Activated T-helper 1 cell treated with Interleukin-2 at 50 U/mL for 16 hours (primary cell): ENCODE data around the gene USP10.
"Not testable (repeated sequence)": the region's sequence is repeated elsewhere in the genome, so short reads cannot be mapped to it uniquely, and the experiment has no call there.

Experiments used
- DNase-seq: peaks from one replicate; pipeline ENCODE4 v3.0.0-alpha.2; 2020; ENCODE audit warnings: low read depth

USP10 gene

DNA sequence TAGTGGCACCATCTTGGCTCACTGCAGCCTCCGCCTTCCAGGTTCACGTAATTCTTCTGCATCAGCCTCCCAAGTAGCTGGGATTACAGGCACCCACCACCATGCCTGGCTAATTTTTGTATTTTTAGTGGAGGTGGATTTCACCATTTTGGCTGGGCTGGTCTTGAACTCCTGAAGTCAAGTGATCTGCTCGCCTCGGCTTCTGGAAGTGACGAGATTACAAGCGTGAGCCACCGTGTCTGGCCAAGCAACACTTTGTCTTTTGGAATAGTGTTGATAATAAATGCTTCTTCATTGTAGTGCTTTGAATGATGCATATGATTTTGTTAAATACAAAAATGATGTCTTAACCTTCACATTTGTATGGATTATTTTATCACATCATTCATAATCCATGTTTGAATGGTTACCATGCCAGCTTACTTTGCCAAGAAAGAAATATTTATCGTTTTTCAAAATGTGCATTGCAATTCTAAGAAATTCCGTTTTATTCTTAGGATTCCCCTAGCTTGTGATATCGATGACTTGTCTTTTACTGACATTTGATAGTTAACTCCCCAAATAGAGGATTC is 29.1 kb downstream of the USP10 start:
- DNase-seq = no peak

DNA sequence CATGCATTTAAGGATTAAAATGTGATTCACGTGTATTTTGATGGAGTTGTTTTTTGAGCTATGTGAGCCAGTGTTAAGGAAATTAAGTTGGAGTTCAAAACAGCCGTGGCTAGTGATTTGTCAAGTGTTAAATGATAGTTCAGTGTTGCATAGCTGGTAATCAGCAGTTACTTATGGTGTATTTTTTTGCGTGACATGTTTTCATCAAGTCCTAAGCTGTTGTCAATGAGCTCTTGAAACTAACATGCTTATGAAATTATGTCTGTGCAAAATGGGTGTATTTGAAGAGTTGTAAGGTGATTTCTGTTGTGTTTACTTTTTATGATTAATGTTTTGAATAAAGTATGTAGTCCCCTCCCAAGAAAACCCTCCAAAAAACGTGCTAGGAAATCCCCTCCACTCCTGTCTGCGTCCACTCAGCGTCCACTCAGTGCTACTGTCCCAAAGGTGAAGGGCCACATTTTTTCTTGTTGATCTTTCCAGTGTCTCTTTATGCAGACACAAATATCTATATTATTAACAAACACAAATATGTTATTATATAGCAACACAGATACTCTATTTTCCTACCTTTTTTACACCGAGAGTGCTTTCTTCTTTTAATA is 30.0 kb downstream of the USP10 start:
- DNase-seq = no peak

DNA sequence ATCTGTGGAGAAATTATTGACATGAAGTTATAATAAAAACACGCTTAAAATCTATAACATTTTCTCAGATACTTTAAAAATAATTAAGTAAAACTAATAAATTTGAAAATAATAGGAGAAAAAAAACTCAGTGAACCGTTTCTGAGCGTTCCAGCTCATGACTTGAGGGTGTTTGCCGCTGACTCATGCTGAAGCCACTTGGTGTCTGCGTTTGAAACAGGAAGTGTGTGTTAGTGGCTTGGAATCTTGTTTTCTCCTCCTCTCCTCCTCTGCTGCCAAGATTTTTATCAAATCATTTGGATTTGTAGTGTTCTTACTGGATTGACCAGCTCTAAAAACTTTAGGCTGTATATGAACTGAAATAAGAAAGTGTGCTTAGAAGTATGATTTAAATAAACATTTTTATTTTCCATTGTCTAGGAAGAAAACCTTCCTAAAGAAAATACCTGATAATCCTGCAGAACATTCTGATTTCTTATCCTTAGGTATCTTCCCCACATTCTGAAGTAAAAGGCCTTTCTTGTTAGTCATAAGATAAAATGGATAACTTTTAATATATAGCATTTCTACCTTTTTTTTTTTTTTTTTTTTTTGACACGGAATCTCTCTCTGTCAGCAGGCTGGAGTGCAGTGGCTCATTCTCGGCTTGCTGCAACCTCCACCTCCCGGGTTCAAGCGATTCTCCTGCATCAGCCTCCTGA is 30.8 kb downstream of the USP10 start:
- no peak for DNase-seq

DNA sequence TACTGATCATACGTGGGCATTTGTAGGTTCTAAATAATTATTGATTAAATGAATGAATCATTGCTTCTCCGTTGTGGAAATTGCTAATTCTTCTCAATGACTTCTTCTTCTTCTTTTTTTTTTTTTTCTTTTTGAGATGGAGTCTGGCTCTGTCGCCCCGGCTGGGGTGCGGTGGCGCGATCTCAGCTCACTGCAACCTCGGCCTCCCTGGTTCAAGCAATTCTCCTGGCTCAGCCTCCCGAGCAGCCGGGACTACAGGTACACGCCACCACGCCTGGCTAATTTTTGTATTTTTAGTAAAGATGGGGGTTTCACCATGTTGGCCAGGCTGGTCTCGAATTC is 32.5 kb downstream of the USP10 start:
- DNase-seq = not testable (repeated sequence)

DNA sequence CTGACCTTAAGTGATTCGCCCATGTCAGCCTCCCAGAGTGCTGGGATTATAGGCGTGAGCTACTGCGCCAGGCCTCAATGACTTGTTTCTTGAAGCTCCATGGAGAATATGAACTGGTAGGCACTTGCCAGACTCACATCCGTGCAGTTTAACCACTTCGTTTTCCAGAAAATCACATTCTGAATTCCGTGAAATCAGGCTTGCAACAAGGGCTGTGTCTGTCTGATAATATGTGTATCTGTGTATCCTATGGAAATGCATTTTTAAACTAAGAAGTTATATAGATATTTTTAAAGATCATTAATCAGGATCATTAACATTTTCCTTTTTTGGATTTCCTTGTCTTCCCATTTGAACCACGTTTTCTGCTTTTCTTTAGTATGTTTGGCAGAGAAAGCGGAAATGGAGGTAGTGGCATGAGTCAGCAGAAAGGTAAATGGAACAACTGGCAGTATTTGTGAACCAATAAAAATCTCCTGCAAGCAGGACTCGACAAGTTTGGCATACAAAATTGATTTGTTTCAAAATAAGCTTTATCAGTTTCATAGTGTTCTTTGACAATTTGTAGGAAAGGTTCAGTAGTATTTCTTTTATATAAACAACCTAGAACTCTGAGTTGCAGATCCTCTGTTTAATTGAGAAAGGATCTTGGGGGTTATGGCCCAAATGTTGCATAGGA is 33.0 kb downstream of the USP10 start:
- DNase-seq = no peak

DNA sequence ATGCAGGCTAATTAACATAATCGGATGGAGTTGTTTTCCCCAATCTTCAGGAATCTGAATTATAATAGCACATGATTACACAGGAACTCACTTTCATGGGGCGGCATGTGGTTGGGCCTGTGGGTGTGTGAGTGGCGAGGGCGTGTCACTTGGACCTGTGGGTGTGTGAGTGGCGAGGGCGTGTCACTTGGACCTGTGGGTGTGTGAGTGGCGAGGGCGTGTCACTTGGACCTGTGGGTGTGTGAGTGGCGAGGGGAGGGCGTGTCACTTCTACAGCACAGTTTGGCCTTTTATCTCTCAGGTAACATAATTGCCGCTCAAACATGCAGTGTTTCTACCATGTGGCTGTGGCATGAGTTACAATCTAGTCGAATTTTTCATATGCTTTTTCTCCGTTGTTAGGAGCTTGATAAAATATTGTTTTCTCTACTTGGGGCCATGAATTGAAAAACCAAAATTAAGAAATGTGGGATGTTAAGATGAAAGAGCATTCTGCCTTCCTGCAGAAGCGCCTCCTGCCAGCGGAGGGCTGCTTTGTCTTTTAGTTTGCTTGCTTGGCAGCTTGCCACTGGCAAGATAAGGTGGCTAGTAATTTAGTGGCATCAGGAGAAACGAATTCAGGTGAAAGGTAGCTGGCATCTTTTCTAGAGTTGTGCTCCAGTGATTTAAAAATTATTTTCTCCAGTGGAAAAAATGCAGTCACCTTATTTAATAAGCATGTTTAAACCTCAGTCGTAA is 36.2 kb downstream of the USP10 start:
- peak; percentile 20 for DNase-seq

DNA sequence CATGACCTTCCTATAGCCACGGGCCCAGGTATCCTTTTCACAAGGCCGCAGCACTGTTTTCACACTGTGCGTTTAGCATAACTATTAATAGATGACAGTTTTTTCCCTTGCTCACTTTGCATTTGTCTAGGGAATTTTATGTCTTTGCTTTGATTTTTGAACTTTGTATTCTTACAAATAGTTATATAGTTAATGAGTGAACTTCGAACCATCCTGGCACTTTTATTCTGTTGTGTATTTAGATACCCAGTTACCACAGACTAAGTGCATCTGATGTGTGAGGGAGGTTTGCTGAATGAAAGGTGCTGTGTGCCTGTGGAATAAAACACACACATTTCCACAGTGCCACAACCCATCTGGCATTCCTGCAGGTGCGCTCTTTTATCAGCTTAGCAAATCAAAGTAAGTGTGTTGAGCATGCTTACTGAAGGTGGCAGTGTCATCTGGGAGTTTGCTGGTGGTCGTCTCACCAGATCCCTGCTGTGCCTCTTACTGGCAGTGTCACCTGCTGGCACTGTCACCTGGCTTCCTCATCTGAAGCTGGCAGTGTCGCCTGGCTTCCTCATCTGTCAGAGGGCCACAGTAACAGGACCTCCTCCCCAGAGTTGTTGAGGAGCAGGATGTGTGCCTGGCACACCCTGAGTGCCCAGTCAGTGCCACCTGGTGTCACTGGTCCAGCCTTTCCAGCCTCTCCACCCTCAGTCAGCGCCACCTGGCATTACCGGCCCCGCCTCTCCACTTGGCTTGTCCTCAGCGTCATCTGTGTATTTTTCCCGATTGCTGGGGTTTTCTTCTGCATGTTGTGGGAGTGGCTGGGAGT is 37.6 kb downstream of the USP10 start:
- DNase-seq = no peak

DNA sequence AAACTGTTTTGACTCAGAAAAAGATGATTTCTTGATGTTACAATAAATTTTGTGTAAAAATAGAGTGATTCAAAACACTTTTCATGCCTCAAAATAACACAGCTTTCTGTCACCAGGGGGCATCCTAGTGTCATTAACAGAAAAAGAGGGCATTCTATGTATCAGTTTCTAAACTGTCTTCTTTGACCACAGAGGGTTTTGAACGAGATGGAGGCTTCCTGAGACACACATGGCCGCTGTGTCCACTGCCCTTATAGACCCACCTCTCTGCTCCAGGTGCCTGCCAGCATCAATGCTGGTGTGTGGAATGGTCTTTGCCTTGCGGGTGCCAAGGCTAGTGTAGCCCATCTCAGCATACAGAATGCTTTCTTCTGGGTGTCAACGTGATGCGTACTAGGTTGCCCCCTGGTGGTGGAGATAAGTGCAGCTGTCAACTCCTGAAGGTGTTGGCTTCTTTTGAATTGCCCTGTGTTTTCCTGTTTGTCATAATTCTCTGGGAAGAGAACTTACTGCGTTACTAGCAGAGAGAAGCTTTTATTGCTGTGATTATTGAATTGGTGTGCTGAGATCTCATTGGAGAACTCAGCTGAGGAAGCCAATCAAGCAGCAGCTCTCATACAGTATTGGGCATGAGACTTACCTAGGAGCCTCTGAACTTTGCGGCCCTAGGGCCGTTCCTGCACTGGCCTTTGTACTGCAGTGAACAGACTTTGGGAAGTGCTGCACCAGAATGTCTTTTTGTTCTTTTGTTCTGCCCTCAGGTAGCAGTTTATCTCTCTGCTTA is 38.6 kb downstream of the USP10 start:
- DNase-seq = peak; percentile 48

GRCh38 chr16:84739349-84740124 is 39.7 kb downstream of the USP10 start:
- DNase-seq = no peak

DNA sequence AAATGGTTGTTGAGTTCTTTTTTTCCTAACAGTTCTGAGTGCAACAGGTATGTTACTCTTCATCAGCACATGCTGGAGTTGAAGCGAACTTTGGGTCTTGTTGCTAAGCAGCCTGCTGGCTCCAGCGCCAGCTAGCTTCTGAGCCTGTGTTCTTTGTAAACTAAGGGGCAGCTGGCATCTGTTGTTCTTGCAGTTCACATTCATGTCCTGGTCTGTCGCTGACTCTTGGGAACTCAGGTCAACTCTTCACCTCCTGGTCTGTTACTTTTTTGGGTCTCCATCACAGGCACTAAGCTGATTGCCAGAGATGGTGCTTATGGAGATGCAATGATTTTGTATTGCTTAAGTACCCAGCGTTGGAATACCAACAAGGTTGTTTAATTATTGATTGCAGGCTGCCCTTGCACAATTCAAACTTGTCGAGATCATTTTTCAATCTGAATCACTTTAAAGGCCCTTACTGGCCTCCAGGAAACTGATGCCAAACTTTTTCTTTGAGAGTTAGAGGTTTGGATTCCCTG is 40.9 kb downstream of the USP10 start:
- DNase-seq = no peak

GRCh38 chr16:84741340-84741830 is 41.6 kb downstream of the USP10 start:
- no peak for DNase-seq

DNA sequence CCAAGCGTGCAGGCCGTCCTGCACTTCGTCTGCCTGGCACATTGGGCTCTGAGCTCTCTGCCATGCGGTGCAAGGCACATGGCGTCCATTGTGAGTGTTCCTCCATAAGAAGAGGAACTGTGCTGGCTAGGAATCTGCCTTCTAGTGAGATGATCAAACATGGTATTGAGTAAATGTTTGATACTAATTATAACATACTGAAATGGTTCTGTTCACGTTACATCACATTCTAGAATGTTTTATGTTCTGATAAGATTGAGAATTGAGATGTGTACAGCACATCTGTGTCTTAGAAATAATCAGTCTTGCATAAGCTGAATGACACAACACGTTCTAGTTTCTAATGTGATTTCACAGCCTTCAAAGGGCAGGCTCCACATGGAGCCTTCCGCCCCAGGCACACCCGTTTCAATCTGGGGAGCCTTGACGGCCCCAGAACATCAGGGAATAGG is 42.9 kb downstream of the USP10 start:
- DNase-seq = no peak

GRCh38 chr16:84746231-84746630 is 46.4 kb downstream of the USP10 start:
- DNase-seq = no peak

DNA sequence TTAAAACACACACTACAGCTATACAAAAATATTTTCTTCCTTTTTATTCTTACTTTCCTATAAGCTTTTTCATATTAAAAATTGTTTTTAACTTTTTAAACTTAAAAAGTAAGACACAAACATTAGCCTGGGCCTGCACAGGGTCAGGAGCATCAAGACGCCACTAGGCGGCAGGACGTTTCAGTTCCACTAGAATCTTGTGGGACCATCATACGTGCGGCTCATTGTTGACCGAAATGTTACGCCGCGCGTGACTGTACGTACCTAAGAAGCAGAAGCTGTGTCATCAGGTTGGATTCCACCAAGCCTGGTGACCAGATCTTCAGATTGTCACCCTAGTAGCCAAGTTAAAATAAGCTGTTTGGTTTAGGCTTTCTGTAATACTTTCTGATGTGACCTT is 47.1 kb downstream of the USP10 start:
- DNase-seq = no peak

DNA sequence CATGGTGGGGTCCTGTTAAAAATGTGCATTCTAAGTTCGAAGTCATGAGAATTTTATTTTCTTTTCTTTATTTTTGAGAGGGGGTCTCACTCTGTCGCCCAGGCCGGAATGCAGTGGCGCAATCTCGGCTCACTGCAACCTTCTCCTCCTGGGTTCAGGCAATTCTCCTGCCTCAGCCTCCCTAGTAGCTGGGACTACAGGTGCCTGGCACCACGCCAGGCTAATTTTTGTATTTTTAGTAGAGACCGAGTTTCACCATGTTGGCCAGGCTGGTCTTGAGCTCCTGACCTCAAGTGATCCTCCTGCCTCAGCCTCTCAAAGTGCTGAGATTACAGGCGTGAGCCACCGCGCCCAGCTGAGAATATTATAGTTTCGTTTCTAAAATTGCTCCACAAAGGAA is 48.4 kb downstream of the USP10 start:
- DNase-seq = not testable (repeated sequence)

DNA sequence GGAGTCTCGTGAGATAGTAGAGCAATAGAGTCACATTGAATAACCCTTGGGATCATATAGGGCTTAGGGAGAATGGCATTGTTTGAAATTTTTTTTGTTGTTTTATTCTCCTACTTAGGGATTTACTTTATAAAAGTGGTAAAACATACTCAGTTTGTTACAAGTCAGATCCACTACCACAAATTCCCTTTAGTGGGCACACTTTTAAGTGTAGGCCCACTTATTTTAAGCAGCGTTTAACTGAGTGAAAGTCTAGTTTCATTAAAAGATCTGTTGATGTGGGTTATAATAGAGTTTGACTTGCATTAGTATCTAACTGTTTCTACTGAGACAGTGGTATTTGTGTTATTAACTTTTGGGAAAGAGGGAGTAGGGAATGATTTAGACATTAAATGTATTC is 49.3 kb downstream of the USP10 start:
- no peak for DNase-seq

DNA sequence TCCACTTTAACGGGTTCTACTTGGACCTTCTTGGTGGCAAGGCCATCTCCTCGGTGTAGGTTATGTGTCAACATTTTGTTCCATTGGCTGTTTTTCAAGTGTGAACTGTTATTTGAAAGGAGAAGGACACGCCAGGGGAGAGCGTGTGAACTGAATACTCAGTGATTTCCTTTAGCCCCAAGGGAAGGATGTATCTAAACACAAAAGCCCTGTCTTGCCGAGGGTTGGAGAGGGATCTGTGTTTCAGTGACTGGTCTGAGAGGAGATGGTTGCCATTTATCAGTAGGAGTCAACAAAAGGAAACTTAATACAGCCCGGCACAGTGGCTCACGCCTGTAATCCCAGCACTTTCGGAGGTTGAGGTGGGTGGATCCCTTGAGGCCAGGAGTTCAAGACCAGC is 50.0 kb downstream of the USP10 start:
- no peak for DNase-seq

GRCh38 chr16:84750575-84750974 is 50.8 kb downstream of the USP10 start:
- no peak for DNase-seq

DNA sequence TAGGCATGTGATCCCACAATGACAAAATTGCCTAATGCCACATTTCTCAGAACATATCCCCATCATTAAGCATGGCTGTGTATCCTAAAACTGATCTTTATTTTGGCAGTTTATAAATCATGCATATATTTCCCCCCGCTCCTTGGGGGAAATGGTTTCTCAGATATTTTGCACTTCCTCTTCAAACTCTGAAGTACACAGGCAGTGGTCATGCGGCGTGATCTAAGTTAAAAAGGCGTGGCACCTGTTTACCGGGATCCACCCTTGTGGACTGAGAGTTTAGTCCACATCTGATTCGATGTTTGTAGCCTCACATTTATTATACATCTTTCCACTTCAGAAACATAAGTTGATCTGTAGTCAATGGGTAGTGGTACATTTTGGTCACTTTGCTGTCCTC is 51.4 kb downstream of the USP10 start:
- no peak for DNase-seq

GRCh38 chr16:84751947-84752346 is 52.1 kb downstream of the USP10 start:
- no peak for DNase-seq
